ENCODE results near the gene GOLGA2. TPM values are rescaled to one million over a fixed set of nuclear protein-coding genes. Genes with fewer than 3 reads are reported as not detected.

GOLGA2 gene
- total and polyA plus RNA-seq, 3 donors from 2014 or later = 79.8 to 133 (median 103) TPM

DNA sequence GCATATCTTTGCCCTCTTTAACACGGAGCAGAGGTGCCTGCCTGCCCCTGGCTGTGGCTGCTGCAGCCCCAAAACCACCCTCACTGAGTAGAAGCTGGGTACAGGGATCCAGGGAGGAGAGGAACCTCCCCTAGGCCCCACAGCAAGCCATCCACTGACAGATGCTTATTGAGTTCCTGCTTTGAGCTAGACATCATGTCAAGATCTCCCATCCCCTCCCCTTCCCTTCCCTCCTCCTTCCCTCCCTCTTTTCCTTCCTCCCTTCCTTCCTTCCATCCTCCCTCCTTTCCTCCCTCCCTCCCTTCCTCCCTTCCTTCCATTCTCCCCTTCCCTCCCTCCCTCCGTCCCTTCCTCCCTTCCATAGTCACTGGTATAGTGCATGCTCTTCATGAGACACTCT lies 29.3 kb downstream of the GOLGA2 start:
- peaks cover 15% of the 10 kb centered on the region for H3K4me1 ChIP-seq
- WGBS, 2 donors = 77 to 86% methylated on average over 2 of the region's 2 CpGs
- H3K27ac ChIP-seq = no peak overlapping the region
- DNase-seq = no peak
- H3K4me3 ChIP-seq = no peak overlapping the region
- TF ChIP-seq, protein P1, sequence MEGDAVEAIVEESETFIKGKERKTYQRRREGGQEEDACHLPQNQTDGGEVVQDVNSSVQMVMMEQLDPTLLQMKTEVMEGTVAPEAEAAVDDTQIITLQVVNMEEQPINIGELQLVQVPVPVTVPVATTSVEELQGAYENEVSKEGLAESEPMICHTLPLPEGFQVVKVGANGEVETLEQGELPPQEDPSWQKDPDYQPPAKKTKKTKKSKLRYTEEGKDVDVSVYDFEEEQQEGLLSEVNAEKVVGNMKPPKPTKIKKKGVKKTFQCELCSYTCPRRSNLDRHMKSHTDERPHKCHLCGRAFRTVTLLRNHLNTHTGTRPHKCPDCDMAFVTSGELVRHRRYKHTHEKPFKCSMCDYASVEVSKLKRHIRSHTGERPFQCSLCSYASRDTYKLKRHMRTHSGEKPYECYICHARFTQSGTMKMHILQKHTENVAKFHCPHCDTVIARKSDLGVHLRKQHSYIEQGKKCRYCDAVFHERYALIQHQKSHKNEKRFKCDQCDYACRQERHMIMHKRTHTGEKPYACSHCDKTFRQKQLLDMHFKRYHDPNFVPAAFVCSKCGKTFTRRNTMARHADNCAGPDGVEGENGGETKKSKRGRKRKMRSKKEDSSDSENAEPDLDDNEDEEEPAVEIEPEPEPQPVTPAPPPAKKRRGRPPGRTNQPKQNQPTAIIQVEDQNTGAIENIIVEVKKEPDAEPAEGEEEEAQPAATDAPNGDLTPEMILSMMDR (IDR thresholded peaks at IDR 0.05) = no peak
- no peak for TF ChIP-seq POLR2A (IDR thresholded peaks at IDR 0.05)
- no peaks in the 10 kb centered on the region for H3K9me3 ChIP-seq
- H3K36me3 ChIP-seq (ENCODE audit: low read depth, missing control alignments) = no peaks in the 10 kb centered on the region
- no peaks in the 10 kb centered on the region for H3K27me3 ChIP-seq
- intact Hi-C loops (cut with DNase I; ENCODE audit: low total_unique reads) = no loop called here

DNA sequence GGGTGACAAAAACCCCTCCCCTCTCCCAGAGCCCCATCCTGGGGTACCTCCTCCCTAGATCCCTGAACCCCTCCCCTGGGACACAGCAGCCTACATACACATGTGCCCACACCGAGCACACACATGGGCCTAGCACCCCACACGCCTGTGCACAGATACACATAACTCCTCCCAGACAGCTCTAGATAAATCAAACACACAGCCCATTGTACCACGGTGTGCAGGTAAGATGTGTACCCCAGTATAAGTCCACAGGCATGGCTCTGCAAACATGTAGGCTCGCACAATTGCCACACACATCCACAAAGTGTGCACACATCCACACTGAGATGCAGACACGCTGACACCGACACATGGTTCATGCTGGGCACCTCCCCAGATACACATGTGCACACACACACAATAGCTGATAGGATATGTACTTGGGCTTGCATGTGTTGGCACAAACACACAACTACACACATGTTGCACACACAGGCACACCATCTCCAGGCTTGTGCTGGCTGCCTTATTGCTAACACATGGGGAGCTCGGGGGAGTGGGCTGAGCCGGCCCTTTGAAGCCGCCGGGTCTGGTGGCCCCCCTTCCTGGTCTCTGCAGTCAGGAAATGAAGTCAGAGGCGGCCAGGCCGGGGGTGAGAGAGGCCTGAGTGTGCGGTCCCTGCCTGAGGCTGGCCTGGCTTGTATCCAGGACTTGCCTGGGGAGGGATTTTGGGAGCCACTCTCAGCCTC lies 30.2 kb downstream of the GOLGA2 start:
- H3K36me3 ChIP-seq (ENCODE audit: low read depth, missing control alignments) = no peaks in the 10 kb centered on the region
- intact Hi-C loops (cut with DNase I; ENCODE audit: low total_unique reads) = no loop called here
- TF ChIP-seq, protein P1 (IDR thresholded peaks at IDR 0.05) = no peak
- no peak for TF ChIP-seq POLR2A (IDR thresholded peaks at IDR 0.05)
- no peaks in the 10 kb centered on the region for H3K27me3 ChIP-seq
- peaks cover 15% of the 10 kb centered on the region for H3K4me1 ChIP-seq
- no peak overlapping the region for H3K4me3 ChIP-seq
- H3K9me3 ChIP-seq = no peaks in the 10 kb centered on the region
- no peak for DNase-seq
- WGBS, 2 donors = 47 to 53% methylated on average over 12 to 13 of the region's 13 CpGs
- H3K27ac ChIP-seq = no peak overlapping the region

DNA sequence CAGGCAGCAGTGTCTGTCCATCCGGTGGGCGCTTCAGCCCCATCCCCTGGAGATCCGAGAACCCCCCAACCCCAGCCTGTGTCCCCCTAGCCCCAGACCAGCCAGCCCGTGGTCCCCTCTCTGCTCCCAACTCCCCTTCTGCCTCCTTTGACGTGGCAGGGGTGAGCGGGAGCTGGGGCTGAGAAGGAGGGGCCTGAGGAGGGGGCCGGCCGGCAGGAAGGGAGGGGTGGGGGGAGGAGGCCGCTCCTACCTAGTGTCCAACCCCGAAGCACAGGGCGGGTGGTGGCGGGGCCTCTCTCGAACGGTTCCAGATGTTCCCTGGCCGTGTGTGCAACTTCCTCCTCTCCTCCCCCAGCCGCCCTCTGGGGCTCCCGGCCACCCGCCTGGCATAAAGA lies 31.0 kb downstream of the GOLGA2 start:
- DNase-seq = peak; percentile 68
- intact Hi-C loops (cut with DNase I; ENCODE audit: low total_unique reads) = no loop called here
- H3K9me3 ChIP-seq = no peaks in the 10 kb centered on the region
- no peak overlapping the region for H3K4me3 ChIP-seq
- no peak for TF ChIP-seq POLR2A (IDR thresholded peaks at IDR 0.05)
- TF ChIP-seq, protein P1 (IDR thresholded peaks at IDR 0.05) = no peak
- no peaks in the 10 kb centered on the region for H3K36me3 ChIP-seq (ENCODE audit: low read depth, missing control alignments)
- no peaks in the 10 kb centered on the region for H3K27me3 ChIP-seq
- WGBS, 2 donors = 15% methylated on average over 18 of the region's 18 CpGs; no CpG with 5 or more reads in 1 of the 2 donors
- peak overlapping the region in 1 of 2 donors; percentile 53 for H3K27ac ChIP-seq
- H3K4me1 ChIP-seq = peaks cover 15% of the 10 kb centered on the region

DNA sequence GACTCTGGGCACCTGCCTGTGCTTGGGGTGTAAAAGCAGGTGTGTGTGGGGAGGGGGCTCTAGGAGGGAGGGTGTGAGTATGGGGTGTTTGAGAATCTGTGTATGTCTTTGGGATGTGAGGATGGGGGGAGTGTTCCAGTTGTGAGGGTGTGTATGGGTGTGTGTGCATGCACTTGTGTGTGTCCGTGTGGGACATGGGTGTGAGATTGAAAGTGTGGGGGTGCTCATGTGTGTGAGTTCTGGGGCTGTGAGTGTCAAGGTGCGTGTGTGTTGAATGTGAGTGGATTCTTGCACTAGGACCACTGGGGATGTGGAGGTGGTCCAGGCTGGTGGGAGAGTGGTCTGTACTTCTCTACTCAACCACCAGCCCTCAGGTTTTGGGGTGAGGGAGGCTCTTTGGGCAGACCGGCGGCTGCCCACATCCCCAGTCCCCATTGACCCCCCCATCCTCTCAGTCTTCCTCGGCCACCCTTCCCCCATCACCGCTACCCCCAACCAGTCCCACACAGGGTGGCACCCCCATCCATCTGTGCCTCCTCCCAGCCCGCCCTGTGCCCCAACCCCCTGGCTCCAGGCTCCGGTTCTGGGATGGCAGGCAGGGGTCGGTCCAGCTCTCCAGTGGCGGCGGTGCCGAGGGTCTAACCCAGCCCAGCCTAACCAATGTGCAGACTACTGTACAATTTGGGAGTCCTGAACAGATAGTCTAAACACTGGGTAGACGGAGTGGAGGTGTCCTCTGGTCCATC lies 31.5 kb downstream of the GOLGA2 start:
- H3K4me1 ChIP-seq = peaks cover 15% of the 10 kb centered on the region
- TF ChIP-seq, protein P1 (IDR thresholded peaks at IDR 0.05) = no peak
- no peak for TF ChIP-seq POLR2A (IDR thresholded peaks at IDR 0.05)
- no peaks in the 10 kb centered on the region for H3K9me3 ChIP-seq
- H3K36me3 ChIP-seq (ENCODE audit: low read depth, missing control alignments) = no peaks in the 10 kb centered on the region
- intact Hi-C loops (cut with DNase I; ENCODE audit: low total_unique reads) = no loop called here
- 42 to 46% methylated on average over 11 to 13 of the region's 13 CpGs for WGBS, 2 donors
- H3K27ac ChIP-seq = peak overlapping the region in 1 of 2 donors; percentile 53
- no peak overlapping the region for H3K4me3 ChIP-seq
- DNase-seq = no peak
- H3K27me3 ChIP-seq = no peaks in the 10 kb centered on the region
